WTC11 (cell line): ENCODE measurements around the gene CHST13. TPM values are rescaled to one million over a fixed set of nuclear protein-coding genes. Genes with fewer than 3 reads are reported as not detected.

Experiments
- ATAC-seq: fragments of 200-7000 bp; cut with Tn5 transposase; 2 replicates; pipeline ENCODE4 v1.10.0; 2021; ENCODE audit warnings: mild to moderate bottlenecking, moderate library complexity
- CTCF ChIA-PET: fragments of 300-600 bp; sonication (Branson Sonifier 250); formaldehyde crosslinking; loops from one replicate; lab custom pipeline; 2021; ENCODE audit warnings: antibody characterized with exemption; lab: Charles Lee
- POLR2A ChIA-PET: fragments of 350-600 bp; sonication (Branson Sonifier 250); formaldehyde crosslinking; loops from one replicate; lab custom pipeline; 2021; ENCODE audit warnings: antibody characterized with exemption; lab: Charles Lee
- DNase-seq: peaks from one replicate; pipeline ENCODE4 v3.0.0; 2021; ENCODE audit warnings: low spot score
- H3K27ac Mint-ChIP-seq: 2 replicates; pipeline ENCODE4 v1.8.0; 2021; ENCODE audit warnings: mixed read lengths
- H3K27me3 Mint-ChIP-seq: 2 replicates; pipeline ENCODE4 v1.8.0; 2021; ENCODE audit warnings: low read depth, mild to moderate bottlenecking, moderate library complexity, mixed read lengths
- H3K36me3 Mint-ChIP-seq: 2 replicates; pipeline ENCODE4 v1.8.0; 2021; ENCODE audit warnings: mixed read lengths
- H3K4me1 Mint-ChIP-seq: 2 replicates; pipeline ENCODE4 v1.8.0; 2022; ENCODE audit warnings: mixed read lengths
- H3K4me3 Mint-ChIP-seq: 2 replicates; pipeline ENCODE4 v1.8.0; 2021; ENCODE audit warnings: mild to moderate bottlenecking, moderate library complexity, mixed read lengths
- H3K9me3 Mint-ChIP-seq: 2 replicates; pipeline ENCODE4 v1.8.0; 2021; ENCODE audit warnings: mixed read lengths
- ATF1 ChIP-seq: sonication (generic); formaldehyde crosslinking; IDR thresholded peaks from 2 replicates; pipeline ENCODE4 v1.8.1; 2023; ENCODE audit warnings: mild to moderate bottlenecking, moderate library complexity, missing genetic modification reagents
- CBFB ChIP-seq: sonication (generic); formaldehyde crosslinking; IDR thresholded peaks from 2 replicates; pipeline ENCODE4 v1.8.1; 2022; ENCODE audit warnings: mild to moderate bottlenecking, low read depth, missing genetic modification reagents
- CREM ChIP-seq: sonication (generic); formaldehyde crosslinking; IDR thresholded peaks from 2 replicates; pipeline ENCODE4 v1.8.1; 2022; ENCODE audit warnings: mild to moderate bottlenecking, missing genetic modification reagents, moderate library complexity
- ETV6 ChIP-seq: sonication (generic); formaldehyde crosslinking; IDR thresholded peaks from 2 replicates; pipeline ENCODE4 v1.8.1; 2022; ENCODE audit warnings: mild to moderate bottlenecking, missing genetic modification reagents
- GABPB1 ChIP-seq: sonication (generic); formaldehyde crosslinking; IDR thresholded peaks from 2 replicates; pipeline ENCODE4 v1.8.1; 2023; ENCODE audit warnings: mild to moderate bottlenecking, missing genetic modification reagents
- IRF2 ChIP-seq: sonication (generic); formaldehyde crosslinking; IDR thresholded peaks from 2 replicates; pipeline ENCODE4 v1.8.0; 2022; ENCODE audit warnings: low read depth, missing genetic modification reagents, borderline replicate concordance
- JUN ChIP-seq: sonication (generic); formaldehyde crosslinking; IDR thresholded peaks from 2 replicates; pipeline ENCODE4 v1.8.0; 2023; ENCODE audit warnings: mild to moderate bottlenecking, missing genetic modification reagents
- MXD4 ChIP-seq: fragments of 250-450 bp; sonication (Bioruptor Pico); IDR thresholded peaks from 2 replicates; pipeline ENCODE4 v1.8.0; 2021; ENCODE audit warnings: mild to moderate bottlenecking, moderate library complexity, borderline replicate concordance
- NFATC4 ChIP-seq: fragments of 250-450 bp; sonication (Bioruptor Pico); IDR thresholded peaks from 2 replicates; pipeline ENCODE4 v1.9.0; 2021; ENCODE audit warnings: mild to moderate bottlenecking
- RELA ChIP-seq: sonication (generic); formaldehyde crosslinking; IDR thresholded peaks from 2 replicates; pipeline ENCODE4 v1.8.1; 2022; ENCODE audit warnings: missing genetic modification reagents, mild to moderate bottlenecking, borderline replicate concordance
- RORB ChIP-seq: fragments of 250-450 bp; sonication (Bioruptor Pico); IDR thresholded peaks from 2 replicates; pipeline ENCODE4 v1.9.0; 2021; ENCODE audit warnings: mild to moderate bottlenecking
- TP53 ChIP-seq: sonication (generic); formaldehyde crosslinking; IDR thresholded peaks from 2 replicates; pipeline ENCODE4 v1.8.1; 2023; ENCODE audit warnings: mild to moderate bottlenecking, missing genetic modification reagents
- ZNF416 ChIP-seq: fragments of 250-450 bp; sonication (Bioruptor Pico); IDR thresholded peaks from 2 replicates; pipeline ENCODE4 v1.9.0; 2021; ENCODE audit warnings: mild to moderate bottlenecking, inconsistent platforms
- total RNA-seq: library from RNA; stranded (reverse); gene quantifications from 3 replicates; pipeline ENCODE4 v1.2.3, GENCODE V29; 2021
- TF ChIP-seq, protein P1 (sequence below): sonication (generic); formaldehyde crosslinking; IDR thresholded peaks from 2 replicates; pipeline ENCODE4 v1.8.0; 2022; ENCODE audit warnings: missing genetic modification reagents
- TF ChIP-seq, protein P2 (sequence below): sonication (generic); formaldehyde crosslinking; IDR thresholded peaks from 2 replicates; pipeline ENCODE4 v1.8.1; 2023; ENCODE audit warnings: mild to moderate bottlenecking, missing genetic modification reagents
- TF ChIP-seq, protein P3 (sequence below): sonication (generic); formaldehyde crosslinking; IDR thresholded peaks from 2 replicates; pipeline ENCODE4 v1.8.1; 2022; ENCODE audit warnings: mild to moderate bottlenecking, missing genetic modification reagents, moderate library complexity, borderline replicate concordance
- TF ChIP-seq, protein P4 (sequence below): sonication (generic); formaldehyde crosslinking; IDR thresholded peaks from 2 replicates; pipeline ENCODE4 v1.8.0; 2022; ENCODE audit warnings: mild to moderate bottlenecking, missing genetic modification reagents
- TF ChIP-seq, protein P5 (sequence below): sonication (generic); formaldehyde crosslinking; IDR thresholded peaks from 2 replicates; pipeline ENCODE4 v1.8.0; 2022; ENCODE audit warnings: mild to moderate bottlenecking, missing genetic modification reagents
- TF ChIP-seq, protein P6 (sequence below): sonication (generic); formaldehyde crosslinking; IDR thresholded peaks from 2 replicates; pipeline ENCODE4 v1.8.1; 2022; ENCODE audit warnings: low read depth, mild to moderate bottlenecking, moderate library complexity, missing genetic modification reagents, borderline replicate concordance
- TF ChIP-seq, protein P7 (sequence below): sonication (generic); formaldehyde crosslinking; IDR thresholded peaks from 2 replicates; pipeline ENCODE4 v1.8.1; 2023; ENCODE audit warnings: mild to moderate bottlenecking, missing genetic modification reagents
- TF ChIP-seq, protein P8 (sequence below): sonication (generic); formaldehyde crosslinking; IDR thresholded peaks from 2 replicates; pipeline ENCODE4 v1.8.1; 2022; ENCODE audit warnings: missing genetic modification reagents, borderline replicate concordance

CHST13 gene
- total RNA-seq, 1 experiment from 2014 or later: 4.1 TPM

DNA sequence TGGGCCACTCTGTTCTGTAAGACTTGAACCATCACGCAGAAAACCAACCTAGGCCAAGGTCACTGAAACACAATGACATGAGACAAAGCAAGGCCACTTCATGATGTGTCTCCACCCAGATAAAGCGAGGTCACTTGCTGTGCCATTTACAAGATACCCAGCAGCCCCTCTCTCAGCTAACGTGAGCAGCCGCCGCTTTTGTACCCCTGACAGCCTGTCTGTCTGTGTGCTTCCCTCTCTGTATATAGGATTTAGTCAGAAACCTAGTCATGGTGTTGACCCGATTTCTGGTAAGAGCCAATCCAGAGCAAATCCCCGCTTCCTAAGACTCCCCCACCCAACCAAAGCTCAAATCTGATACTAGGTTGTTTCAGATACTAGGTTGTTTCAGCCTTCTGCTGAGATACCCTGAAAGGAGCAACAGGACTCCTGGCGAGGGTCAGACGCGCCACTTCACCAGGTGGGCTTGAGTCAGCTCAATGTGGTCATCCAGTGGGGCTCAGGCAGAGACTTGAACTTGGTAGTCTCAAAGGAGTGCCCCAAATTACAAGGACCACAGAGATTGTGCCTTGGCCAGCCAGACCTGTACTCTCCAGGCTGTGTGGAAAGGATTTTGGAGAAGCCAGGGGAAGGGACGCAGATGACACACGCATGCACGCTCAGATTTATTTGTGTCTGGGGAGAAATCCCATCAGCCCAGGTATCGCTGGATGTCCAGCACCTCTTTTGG is 45.2 kb upstream of the CHST13 start (continued):
- TF ChIP-seq, protein P1, sequence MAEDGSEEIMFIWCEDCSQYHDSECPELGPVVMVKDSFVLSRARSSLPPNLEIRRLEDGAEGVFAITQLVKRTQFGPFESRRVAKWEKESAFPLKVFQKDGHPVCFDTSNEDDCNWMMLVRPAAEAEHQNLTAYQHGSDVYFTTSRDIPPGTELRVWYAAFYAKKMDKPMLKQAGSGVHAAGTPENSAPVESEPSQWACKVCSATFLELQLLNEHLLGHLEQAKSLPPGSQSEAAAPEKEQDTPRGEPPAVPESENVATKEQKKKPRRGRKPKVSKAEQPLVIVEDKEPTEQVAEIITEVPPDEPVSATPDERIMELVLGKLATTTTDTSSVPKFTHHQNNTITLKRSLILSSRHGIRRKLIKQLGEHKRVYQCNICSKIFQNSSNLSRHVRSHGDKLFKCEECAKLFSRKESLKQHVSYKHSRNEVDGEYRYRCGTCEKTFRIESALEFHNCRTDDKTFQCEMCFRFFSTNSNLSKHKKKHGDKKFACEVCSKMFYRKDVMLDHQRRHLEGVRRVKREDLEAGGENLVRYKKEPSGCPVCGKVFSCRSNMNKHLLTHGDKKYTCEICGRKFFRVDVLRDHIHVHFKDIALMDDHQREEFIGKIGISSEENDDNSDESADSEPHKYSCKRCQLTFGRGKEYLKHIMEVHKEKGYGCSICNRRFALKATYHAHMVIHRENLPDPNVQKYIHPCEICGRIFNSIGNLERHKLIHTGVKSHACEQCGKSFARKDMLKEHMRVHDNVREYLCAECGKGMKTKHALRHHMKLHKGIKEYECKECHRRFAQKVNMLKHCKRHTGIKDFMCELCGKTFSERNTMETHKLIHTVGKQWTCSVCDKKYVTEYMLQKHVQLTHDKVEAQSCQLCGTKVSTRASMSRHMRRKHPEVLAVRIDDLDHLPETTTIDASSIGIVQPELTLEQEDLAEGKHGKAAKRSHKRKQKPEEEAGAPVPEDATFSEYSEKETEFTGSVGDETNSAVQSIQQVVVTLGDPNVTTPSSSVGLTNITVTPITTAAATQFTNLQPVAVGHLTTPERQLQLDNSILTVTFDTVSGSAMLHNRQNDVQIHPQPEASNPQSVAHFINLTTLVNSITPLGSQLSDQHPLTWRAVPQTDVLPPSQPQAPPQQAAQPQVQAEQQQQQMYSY: no peak
- no peak for TF ChIP-seq GABPB1 (CRISPR knock-in tag)
- TF ChIP-seq, protein P2, sequence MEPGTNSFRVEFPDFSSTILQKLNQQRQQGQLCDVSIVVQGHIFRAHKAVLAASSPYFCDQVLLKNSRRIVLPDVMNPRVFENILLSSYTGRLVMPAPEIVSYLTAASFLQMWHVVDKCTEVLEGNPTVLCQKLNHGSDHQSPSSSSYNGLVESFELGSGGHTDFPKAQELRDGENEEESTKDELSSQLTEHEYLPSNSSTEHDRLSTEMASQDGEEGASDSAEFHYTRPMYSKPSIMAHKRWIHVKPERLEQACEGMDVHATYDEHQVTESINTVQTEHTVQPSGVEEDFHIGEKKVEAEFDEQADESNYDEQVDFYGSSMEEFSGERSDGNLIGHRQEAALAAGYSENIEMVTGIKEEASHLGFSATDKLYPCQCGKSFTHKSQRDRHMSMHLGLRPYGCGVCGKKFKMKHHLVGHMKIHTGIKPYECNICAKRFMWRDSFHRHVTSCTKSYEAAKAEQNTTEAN (CRISPR knock-in tag): no peak
- TF ChIP-seq IRF2: no peak
- TF ChIP-seq JUN (CRISPR knock-in tag): no peak
- TF ChIP-seq, protein P3, sequence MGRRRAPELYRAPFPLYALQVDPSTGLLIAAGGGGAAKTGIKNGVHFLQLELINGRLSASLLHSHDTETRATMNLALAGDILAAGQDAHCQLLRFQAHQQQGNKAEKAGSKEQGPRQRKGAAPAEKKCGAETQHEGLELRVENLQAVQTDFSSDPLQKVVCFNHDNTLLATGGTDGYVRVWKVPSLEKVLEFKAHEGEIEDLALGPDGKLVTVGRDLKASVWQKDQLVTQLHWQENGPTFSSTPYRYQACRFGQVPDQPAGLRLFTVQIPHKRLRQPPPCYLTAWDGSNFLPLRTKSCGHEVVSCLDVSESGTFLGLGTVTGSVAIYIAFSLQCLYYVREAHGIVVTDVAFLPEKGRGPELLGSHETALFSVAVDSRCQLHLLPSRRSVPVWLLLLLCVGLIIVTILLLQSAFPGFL (CRISPR knock-in tag): no peak
- TF ChIP-seq CBFB (CRISPR knock-in tag): no peak

DNA sequence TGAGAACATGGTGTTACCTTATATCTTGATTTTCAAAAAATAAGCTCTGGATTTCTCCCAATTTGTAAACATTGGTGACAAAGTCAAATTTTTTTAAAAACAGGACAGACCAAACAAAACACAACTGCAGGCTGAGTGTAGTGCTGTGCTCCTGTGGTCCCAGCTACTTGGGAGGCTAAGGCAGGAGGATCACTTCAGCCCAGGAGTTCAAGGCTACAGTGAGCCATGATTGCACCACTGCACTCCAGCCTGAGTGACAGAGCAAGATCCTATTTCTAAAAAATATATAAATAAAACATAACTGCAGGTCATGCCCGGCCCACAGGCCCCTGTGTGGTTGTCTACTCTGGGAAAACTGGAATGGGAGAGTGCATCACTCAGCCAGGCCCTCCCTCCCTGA is 44.3 kb upstream of the CHST13 start:
- DNase-seq (no peak), ATAC-seq (no peak)
- no peak overlapping the region for H3K4me3 Mint-ChIP-seq
- ChIA-PET CTCF (no interaction called here), POLR2A (no interaction called here)
- no peaks in the 10 kb centered on the region for H3K36me3 Mint-ChIP-seq
- no peak overlapping the region for H3K27ac Mint-ChIP-seq
- H3K9me3 Mint-ChIP-seq: no peaks in the 10 kb centered on the region
- H3K4me1 Mint-ChIP-seq: peaks cover 22% of the 10 kb centered on the region
- H3K27me3 Mint-ChIP-seq: no peaks in the 10 kb centered on the region; the same call in 1 of the 2 replicates
- TF ChIP-seq GABPB1 (CRISPR knock-in tag) (no peak), ATF1 (CRISPR knock-in tag) (no peak), TP53 (no peak), RORB (no peak), MXD4 (no peak), ETV6 (CRISPR knock-in tag) (no peak), CREM (CRISPR knock-in tag) (no peak), RELA (no peak), IRF2 (no peak), NFATC4 (CRISPR knock-in tag) (no peak), ZNF416 (CRISPR knock-in tag) (no peak)
- TF ChIP-seq, protein P4, sequence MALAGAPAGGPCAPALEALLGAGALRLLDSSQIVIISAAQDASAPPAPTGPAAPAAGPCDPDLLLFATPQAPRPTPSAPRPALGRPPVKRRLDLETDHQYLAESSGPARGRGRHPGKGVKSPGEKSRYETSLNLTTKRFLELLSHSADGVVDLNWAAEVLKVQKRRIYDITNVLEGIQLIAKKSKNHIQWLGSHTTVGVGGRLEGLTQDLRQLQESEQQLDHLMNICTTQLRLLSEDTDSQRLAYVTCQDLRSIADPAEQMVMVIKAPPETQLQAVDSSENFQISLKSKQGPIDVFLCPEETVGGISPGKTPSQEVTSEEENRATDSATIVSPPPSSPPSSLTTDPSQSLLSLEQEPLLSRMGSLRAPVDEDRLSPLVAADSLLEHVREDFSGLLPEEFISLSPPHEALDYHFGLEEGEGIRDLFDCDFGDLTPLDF (CRISPR knock-in tag): no peak
- TF ChIP-seq, protein P5, sequence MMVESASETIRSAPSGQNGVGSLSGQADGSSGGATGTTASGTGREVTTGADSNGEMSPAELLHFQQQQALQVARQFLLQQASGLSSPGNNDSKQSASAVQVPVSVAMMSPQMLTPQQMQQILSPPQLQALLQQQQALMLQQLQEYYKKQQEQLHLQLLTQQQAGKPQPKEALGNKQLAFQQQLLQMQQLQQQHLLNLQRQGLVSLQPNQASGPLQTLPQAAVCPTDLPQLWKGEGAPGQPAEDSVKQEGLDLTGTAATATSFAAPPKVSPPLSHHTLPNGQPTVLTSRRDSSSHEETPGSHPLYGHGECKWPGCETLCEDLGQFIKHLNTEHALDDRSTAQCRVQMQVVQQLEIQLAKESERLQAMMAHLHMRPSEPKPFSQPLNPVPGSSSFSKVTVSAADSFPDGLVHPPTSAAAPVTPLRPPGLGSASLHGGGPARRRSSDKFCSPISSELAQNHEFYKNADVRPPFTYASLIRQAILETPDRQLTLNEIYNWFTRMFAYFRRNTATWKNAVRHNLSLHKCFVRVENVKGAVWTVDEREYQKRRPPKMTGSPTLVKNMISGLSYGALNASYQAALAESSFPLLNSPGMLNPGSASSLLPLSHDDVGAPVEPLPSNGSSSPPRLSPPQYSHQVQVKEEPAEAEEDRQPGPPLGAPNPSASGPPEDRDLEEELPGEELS (CRISPR knock-in tag): no peak
- TF ChIP-seq, protein P6, sequence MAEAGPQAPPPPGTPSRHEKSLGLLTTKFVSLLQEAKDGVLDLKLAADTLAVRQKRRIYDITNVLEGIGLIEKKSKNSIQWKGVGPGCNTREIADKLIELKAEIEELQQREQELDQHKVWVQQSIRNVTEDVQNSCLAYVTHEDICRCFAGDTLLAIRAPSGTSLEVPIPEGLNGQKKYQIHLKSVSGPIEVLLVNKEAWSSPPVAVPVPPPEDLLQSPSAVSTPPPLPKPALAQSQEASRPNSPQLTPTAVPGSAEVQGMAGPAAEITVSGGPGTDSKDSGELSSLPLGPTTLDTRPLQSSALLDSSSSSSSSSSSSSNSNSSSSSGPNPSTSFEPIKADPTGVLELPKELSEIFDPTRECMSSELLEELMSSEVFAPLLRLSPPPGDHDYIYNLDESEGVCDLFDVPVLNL (CRISPR knock-in tag): no peak
- TF ChIP-seq, protein P7, sequence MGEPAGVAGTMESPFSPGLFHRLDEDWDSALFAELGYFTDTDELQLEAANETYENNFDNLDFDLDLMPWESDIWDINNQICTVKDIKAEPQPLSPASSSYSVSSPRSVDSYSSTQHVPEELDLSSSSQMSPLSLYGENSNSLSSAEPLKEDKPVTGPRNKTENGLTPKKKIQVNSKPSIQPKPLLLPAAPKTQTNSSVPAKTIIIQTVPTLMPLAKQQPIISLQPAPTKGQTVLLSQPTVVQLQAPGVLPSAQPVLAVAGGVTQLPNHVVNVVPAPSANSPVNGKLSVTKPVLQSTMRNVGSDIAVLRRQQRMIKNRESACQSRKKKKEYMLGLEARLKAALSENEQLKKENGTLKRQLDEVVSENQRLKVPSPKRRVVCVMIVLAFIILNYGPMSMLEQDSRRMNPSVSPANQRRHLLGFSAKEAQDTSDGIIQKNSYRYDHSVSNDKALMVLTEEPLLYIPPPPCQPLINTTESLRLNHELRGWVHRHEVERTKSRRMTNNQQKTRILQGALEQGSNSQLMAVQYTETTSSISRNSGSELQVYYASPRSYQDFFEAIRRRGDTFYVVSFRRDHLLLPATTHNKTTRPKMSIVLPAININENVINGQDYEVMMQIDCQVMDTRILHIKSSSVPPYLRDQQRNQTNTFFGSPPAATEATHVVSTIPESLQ (CRISPR knock-in tag): no peak
- TF ChIP-seq, protein P8, sequence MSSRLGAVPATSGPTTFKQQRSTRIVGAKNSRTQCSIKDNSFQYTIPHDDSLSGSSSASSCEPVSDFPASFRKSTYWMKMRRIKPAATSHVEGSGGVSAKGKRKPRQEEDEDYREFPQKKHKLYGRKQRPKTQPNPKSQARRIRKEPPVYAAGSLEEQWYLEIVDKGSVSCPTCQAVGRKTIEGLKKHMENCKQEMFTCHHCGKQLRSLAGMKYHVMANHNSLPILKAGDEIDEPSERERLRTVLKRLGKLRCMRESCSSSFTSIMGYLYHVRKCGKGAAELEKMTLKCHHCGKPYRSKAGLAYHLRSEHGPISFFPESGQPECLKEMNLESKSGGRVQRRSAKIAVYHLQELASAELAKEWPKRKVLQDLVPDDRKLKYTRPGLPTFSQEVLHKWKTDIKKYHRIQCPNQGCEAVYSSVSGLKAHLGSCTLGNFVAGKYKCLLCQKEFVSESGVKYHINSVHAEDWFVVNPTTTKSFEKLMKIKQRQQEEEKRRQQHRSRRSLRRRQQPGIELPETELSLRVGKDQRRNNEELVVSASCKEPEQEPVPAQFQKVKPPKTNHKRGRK (CRISPR knock-in tag): no peak
